Activated T-cell treated with anti-CD3 and anti-CD28 coated beads for 4 hours (primary cell): ENCODE data around the gene VSIG10L.

ENCODE experiments used
- DNase-seq: peaks from one replicate; pipeline ENCODE4 v3.0.0-alpha.2; 2020

VSIG10L gene

DNA sequence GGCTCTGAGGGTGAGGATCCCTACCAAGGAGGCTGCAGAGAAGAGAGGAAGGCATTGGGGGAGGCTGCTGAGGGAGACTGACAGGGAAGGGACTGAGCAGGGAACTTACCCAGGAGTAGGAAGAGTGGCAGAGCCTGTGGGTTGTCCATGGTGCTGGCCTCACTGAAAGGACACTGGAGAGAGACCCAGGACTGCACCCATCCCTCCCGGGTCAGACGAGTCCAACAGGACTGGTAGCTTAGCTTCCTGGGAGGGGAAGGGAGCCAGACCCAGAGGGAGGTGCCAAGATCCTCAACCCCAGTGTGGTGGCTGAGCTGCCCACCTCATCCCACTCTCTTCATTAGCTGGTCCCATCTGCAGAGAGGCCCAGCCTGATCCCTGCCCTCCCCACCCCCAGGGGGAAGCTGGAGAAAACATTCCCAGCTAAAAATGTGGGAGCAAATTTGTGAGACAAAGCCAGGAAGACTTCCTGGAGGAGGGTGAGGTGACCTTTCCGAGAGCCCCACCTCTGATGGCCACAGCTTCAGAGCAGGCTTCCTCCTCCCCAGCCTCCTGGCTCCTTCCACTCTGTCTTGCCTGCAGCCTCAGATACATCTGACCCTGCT, at the start of gene VSIG10L:
VSIG10L (minus strand) TSS at position 164 of the 605 bp plus-strand sequence; CDS start at position 149, 15 bp downstream.
- DNase-seq = no peak

DNA sequence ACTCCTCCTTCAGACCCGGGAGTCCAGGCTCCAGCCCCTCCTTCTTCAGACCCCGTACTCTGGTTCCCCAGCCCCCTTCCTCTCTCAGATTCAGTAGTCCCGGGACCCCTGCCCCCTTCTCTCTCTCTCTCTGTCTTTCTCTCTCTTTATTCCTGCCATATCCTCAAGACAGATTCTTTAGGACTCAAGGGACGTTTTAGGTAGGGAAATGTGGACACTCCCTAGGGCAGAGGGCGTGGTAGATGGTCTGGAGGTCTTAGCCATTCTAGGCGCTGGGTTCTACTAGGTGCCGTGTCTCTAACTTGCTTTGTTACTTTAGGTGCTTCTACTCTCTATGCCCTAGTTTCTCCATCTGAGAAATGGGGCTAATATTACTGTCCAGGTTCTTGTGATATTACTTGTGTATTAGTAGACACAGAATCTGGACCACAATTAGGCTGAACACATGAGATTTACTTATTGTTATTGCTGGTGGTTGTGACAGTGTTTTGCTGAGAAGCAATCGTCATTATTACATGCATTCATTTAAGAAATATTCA, 49.2 kb upstream of the VSIG10L start:
- DNase-seq = no peak

DNA sequence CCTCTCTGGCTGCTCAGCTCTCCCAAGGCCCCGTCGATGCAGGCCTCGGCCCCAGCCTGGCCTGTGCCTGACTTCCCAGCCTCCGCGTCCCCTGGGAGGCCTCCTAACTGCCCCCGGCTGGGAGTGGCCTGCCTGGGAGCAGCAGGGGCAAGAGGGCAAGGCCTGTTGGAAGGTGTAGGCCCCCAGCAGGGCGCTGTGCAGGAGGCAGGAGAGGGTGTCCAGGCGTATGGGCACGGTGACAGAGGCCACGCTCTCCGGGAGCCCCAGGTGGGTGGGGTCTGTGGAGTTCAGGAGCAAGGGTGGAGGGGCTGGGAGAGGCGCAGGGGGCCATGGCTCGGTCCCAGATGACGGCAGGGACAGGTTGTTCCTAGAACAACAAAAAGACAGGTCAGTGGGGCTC, 47.2 kb upstream of the VSIG10L start:
- no peak for DNase-seq

DNA sequence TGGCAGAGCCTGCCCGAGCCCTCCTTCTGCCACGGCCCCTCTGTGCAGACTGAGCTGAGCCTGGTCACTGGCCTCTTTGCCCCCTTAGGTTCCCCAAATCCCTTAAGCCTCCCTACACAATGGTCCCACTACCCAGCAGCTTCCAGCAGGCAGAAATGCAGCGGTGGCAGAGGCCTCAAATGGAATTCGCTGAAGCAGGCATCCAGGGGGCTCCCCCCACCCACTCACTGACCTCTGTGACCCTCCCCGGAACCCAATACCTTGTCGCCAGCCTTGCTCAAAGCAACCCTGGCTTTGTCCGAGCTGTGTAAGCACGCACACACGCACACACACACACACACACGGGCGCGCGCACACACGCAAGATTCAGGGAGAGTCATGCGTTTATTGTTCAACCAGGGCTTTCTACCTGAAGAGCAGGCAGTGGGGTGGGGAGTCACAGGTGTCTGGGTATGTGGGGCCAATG, 46.0 kb upstream of the VSIG10L start, which contains the start of gene LIM2:
LIM2 (minus strand) TSS at position 51 of the 466 bp plus-strand sequence. CDS start 531 bp downstream, outside the sequence.
- DNase-seq = no peak

DNA sequence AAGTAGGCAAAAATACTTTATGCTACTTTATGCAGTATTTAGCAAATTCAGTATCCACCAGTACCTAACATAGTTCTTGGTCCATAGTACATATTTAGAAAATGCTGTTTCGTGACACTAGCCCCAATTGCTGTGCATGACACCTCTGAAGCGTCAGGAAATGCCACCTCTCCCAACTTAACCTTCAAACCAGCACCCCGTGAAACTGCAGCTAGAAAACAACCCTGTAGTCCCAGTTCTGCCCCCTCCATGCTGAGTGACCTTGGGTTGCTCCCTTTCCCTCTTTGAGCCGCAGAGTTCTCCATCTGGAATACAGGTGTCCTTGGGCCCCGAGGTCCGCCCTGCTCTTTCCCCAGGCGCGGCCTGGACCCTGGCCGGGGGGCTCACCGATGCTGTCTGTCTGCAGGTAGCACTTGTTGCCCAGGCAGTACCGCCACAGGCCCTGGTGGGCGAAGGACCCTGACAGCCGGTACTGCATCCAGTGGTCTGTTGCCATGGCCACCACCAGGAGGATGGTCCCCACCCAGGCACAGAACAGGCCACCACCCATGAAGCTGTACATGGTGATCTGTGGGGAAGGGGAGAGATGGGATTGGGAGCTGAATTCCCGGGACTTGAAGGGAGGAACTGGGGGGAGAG, 45.1 kb upstream of the VSIG10L start:
- no peak for DNase-seq

DNA sequence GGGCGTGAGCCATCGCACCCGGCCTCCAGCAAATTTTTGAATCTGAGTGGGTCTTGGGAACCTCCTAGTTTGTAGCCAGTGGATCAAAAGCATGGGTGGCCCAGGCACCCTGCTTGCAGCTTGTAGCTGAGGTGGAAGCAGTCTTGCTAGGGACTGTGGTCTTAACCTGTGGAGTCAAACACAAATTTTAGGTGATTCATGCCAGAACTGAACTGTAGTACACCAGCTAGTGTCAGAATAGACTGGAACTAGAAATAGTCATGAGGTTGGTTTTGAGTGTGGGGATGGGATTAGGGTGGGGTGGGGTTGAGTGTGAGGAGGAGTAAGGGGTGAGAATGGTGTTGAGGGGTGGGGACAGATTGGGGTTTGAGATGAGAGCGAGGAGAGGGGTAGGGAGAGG, 40.1 kb upstream of the VSIG10L start:
- no peak for DNase-seq

DNA sequence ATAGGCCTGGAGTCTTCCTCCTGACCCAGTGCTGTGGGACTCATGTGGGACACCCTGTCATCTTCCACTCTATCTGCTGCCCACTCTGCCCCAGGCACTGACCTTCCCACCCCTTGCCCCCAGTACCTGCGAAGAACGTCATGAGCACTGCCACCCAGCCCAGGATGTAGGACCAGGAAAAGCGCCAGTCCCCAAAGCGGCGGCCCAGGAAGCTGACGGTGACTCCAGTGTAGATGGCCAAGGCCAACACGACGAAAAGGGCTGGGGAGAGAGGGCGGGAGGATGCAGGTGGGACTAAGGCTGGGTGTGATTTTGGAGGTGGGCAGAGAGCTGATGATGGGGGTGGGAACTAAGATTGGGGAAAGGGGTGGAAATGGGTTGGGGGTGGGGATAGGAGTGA, 38.4 kb upstream of the VSIG10L start:
- no peak for DNase-seq

DNA sequence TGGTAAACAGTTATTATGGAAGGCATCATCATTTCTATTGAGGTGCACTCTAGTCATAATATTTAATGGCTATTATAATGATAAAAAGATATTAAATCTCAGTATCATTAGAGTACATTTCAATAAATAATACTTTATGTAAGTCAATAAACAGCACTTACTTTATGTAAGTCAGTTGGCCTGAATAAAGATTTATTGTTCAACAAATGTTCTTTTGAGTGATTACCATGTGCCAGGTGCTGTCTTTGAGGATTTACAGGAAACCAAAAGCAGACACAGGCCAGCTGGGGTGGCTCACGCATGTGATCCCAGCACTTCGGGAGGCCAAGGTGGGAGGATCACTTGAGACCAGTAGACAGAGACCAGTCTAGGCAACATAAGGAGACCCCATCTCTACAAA, 35.5 kb upstream of the VSIG10L start:
- no peak for DNase-seq

DNA sequence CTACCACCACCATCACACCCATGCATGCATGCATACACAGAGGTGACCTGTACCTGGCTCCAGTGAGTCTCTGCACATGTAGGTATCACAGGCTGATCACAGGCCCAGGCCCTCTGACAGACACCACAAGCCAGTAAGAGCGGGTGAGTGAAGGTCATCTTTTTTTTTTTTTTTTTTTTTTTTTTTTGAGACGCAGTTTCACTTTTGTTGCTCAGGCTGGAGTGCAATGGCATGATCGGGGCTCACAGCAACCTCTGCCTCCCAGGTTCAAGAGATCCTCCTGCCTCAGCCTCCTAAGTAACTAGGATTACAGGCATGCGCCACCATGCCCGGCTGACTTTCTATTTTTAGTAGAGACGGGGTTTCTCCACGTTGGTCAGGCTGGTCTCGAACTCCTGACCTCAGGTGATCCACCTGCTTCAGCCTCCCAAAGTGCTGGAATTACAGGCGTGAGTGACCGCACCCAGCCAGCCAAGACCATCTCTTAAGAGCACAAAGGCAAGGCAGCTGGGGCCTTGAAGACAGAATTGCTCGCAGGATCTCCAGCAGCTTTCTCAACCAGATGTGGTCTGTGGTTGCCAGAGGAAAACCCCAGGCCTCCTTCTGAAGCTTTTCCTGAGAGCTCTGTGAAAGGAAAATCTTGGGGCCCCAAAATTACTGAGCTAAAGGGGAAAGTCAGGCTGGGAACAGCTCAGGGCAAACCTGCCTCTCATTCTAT, 33.7 kb upstream of the VSIG10L start:
- no peak for DNase-seq

DNA sequence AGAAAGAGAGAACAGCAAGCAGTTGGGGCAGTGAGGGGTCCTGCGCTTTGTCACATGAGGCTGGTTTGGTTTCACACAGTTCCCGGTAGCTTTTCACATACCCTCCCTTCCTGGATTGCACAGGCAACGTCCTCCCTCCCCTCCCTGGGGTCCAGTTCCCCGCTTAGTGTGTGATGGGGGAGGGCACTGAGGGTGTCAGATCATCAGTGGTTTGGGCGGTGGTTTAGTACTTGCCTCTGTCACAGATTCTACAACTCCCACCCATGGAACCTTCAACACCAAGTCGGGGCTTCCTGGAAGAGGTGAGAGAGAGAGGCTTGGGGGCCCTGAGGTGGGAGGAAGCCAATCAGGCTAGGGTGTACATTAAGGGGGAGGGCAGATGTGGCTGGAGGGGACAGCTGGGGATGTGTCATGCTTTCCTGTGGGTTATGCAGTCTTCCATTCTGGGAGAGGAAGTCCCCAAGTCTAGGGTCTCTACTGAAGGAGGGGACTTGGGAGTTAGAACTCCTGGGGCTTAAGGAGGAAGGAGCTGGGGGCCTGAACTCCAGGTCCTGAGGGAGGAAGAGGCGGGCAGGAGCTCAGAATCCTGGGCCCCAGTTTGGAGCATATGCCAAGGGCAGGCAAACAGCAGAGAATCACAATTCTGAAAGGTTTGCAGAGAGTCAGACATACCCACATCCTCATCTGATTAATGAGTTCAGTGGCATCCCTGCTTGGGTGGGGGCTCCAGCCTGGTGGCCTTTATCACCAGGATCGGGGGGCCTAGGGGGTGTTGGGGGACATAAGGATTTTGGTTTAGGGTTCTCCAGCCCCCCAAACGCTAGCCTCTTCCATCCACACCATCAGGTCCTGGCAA, 30.9 kb upstream of the VSIG10L start, which contains the start of gene NKG7:
NKG7 (minus strand) TSS at position 6 of the 856 bp plus-strand sequence. CDS start 119 bp downstream, outside the sequence.
- DNase-seq = peak; percentile 65

DNA sequence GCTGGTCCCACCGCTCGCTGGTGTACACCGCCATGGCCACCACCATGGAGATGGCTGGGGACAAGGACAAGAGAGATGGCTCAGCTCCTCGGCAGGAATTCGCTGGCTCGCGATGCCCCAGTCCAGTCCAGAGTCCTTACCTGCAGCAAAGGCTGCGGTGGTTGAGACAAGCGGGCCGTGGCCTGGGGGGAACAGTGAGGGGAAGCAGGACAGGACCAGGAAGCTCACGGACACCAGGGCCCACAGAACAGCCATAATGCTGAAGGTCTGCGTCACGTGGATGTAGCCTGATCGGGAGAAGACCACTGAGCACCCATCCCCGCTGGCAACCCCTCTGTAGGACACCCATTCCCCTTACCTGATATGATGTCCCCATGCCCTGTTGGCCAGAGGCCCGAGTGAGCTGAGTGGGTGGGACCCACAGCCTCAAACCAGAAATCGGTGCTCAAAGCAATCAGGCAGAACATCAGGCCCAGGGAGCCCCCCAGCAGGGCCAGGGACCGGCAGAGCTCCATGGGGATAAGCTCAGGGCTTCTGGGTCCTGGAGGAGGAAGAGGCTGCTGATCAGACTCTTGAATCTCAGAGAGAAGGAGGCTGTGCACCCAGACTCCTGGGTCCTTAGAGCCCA, 30.2 kb upstream of the VSIG10L start:
- no peak for DNase-seq

DNA sequence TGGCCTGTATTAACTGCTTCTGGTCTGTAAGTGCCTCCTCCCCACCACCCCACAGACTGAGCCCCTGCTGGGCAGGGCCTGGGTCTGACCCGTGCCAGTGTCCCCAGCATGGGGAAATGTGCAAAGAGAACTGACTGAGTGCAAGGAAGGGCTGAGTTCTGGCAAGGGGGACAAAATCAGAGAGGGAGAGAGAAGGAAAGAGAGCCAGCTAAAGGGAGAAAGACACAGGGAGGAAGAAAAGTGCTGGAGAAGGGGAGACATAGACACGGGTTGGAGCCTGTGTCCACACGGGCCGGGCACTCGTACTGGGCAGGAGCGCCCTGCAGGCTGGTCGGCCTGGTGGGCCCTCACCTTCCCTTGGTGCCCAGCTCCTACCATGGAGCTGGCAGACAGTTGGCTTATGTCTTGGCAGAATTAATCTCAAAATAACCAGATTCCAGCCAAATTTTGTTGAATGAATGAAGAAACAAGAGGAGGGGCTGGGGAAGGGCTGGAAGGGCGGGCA, 29.3 kb upstream of the VSIG10L start:
- DNase-seq = no peak

DNA sequence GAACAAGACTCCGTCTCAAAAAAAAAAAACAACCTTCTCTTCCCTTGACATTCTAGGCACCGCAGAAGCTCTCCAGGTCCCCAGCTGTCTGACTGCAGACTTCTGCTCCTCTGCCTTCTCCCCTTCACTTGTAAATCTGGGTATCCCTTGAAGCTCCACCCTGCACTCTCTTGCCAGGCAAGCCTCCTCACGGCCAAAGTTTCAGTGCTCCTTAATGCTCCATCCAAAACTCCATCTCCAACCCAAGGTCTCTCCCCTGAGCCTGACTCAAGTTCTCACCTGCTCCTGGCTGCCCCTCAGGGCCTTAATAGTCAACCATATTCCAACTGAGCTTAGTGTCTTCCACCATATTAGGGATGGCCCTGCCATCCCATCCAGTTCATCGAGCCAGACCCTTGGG, 28.3 kb upstream of the VSIG10L start:
- no peak for DNase-seq

DNA sequence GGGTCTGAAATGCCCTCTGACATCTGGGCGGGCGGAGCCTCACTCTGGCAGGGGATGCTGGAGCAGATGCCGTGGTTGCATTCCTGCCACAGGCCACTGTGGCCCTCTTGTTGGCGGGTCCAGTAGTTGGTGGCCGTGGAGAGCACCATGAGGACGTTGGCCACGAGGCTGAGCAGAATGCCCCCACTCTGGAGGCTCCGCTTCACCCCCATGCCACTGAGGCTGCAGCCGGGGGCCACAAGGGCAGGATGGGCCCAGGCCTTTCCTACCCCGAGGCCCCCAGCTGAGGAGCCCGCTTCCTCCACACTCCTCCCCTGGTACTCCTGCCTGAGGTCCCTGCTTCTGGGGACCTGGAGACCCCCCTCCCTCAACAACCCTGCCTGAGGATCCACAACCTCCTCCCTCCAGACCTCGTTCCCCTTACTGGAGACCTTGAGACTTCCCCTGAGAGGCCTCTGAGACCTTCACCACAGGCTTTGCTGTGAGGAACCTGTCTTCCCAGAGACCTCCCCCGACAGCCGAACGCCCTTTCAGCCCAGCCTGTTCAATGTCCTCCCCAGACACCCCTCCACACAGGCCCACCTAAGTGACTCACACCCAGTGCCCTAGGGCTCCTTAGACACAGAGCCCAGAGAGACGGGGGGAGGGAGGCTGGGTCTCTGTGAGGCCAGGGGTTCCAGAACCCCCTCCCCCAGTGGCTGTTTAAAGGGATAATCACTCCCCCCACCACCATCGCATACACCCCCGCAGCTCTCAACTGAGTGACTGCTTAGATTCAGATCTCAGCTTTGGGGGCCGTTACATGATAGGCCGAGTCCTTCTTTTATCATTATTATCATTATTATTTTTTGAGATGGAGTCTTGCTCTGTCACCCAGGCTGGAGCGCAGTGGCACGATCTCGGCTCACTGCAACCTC, 26.7 kb upstream of the VSIG10L start, which contains the start of gene CLDND2:
CLDND2 (minus strand) TSS at position 638 of the 917 bp plus-strand sequence; CDS start at position 212, 426 bp downstream.
- DNase-seq = no peak

DNA sequence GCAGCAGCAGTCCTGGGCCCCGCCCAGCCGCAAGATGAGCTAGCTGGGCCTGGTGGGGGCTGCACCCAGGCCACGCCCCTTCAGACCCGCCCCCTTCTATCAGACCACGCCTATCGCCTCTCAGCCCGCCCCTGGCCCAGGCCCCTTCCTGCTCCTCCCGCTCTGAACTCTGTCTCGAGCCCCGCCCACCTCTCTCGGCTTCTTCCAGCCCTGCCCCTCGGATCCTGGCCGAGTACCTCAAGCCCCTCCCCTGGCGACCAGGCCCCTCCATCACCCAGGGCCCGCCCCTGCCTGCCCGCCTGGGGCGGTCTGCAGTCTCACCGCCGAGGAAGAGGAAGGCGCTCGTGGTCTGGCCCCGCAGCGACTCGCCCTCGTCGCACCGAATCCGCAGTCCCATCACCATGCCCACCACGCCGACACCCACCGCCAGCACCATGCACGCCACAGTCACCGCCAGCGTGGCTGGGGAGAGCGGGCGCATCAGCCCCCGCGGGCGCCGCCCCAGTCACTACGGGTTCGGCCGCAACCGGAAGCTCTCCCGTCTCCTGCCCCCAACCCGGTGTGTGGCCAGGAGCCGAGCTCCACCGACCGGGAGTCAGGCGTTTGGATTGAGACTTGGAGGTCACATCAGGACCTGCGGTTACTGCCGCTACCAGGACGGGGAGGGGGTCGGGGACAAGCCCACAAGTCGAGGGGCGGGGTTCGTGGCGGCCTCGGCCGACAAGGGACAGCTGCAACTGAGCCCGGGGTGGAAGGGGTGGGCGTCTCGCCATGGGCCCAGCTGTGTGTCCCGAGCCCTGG, 25.8 kb upstream of the VSIG10L start:
- DNase-seq = peak; percentile 97

DNA sequence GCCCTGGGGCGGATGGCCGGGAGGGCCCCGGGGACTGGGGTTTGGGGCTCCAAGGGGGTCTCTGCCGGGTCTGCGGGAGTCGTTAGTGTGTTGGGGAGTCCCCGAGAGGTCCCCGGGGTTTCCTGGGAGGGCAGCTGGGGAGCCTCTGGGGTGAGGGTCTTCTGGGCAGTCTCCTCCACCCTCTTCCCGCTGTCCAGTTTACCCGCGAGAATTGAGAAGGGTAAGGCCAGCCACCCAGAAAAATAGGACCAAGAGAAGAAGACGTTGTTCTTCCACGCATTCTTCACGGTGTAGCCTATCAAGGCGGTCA, 25.3 kb upstream of the VSIG10L start:
- no peak for DNase-seq

DNA sequence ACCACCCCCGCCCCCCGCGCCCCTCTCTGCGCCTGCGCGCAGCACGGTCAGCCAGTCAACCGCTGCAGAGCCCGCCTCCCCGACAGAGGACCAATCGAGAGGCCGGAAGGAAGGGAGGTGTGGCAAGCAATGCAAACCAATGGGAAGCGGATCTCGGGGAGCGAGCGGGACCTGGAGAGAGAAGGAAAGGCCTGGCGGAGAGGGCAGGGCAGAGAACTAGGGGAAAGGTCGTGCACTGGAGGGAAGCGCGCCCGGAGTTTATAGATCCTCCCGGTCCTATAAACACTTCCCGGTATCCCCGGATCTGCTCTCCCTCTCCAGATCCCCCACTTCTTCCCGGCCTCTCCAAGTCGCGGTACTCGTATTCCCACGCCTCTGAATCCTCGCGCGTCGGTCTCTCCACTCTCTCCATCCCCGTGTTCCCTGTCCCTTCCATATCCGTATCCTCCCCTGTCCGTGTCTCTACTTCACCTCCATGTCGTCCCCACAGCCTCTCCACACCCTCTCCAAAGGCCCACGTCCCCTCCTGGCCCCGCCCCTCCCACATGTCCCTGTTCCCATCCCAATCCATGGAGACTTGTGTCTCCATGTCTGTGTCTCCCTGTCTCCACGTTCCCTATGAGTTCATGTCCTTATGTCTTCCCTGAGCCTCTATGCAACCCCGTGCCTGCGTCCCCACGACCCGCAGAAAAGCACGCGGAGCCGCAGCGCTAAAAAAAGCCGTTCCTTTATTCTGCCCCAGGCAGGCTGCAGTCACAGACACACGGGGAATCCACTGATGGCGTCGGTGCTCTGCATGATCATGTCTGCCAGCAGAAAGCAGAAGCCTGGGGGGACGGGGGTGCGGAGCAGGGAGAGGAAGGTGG, 24.7 kb upstream of the VSIG10L start:
- peak; percentile 85 for DNase-seq

DNA sequence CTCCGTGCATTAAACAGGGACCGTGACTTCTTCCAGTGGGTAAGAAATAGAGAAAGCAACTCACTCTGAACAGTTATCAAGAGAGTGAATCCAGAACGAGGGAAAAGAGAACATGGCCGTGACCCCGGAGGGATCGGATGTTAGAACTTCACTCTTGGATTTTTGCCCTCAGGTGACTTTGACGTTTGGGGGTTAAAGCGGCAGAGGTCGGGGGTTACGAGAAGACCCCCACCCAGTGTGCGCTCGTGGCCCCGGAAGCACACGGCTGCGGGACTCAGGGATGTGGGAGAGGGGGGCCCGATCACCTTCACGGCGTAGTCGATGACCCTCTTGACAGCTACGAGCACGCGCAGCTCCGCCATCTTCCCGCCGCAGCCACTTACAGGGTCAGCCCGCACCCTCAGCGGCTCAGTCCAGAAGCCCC, 24.0 kb upstream of the VSIG10L start, which contains the start of gene ETFB:
ETFB (minus strand) TSS at position 424 of the 424 bp plus-strand sequence; CDS start at position 362, 62 bp downstream.
- DNase-seq = no peak
